ENCODE data around the gene MAP2. TPM values are rescaled to one million over a fixed set of nuclear protein-coding genes. Genes with fewer than 3 reads are reported as not detected.

MAP2 gene
- total RNA-seq, 1 experiment from 2014 or later = 71.1 TPM

DNA sequence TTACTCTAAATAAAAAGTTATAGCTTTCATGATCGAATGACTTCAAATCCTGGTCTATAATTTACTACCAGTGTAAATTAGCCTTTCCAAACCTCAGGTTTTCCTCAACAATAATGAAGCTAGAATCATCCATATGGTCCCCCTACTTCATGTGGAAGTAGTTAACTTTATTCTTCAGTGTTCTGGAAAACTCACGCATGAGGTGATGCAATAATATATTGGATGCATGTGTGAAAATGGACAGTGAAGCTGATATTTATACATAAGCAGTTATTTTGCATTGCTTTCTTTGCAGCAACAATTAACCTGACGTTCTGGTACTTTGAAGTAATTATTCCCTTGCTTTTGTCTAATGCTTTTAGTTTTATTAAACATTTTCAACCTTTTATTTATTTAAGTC is 329.2 kb downstream of the MAP2 start:
- POLR2A ChIA-PET (ENCODE audit: unreplicated experiment) = no interaction called here

DNA sequence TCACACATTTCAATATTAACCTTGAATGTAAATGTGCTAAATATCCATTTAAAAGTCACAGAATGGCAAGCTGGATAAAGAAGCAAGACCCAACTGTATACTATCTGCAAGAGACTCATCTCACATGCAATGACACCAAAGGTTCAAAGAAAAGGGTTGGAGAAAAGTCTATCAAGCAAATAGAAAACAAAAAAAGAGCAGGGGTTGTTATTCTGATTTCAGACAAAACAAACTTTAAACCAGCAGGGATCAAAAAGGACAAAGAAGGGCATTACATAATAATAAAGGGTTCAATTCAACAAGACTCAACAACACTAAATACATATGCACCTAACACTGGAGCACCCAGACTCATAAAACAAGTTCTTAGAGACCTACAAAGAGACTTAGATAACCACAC is 333.3 kb downstream of the MAP2 start:
- BruUV-seq (replicated peaks) = no TSS peak
- CTCF ChIA-PET = no interaction called here

More for the DNA sequence above, 329.2 kb downstream of the MAP2 start:
- TF ChIP-seq EZH2 (IDR thresholded peaks at IDR 0.05; ENCODE audit: low read depth) = no peak
- TF ChIP-seq, protein P1, sequence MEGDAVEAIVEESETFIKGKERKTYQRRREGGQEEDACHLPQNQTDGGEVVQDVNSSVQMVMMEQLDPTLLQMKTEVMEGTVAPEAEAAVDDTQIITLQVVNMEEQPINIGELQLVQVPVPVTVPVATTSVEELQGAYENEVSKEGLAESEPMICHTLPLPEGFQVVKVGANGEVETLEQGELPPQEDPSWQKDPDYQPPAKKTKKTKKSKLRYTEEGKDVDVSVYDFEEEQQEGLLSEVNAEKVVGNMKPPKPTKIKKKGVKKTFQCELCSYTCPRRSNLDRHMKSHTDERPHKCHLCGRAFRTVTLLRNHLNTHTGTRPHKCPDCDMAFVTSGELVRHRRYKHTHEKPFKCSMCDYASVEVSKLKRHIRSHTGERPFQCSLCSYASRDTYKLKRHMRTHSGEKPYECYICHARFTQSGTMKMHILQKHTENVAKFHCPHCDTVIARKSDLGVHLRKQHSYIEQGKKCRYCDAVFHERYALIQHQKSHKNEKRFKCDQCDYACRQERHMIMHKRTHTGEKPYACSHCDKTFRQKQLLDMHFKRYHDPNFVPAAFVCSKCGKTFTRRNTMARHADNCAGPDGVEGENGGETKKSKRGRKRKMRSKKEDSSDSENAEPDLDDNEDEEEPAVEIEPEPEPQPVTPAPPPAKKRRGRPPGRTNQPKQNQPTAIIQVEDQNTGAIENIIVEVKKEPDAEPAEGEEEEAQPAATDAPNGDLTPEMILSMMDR (conservative IDR thresholded peaks at IDR 0.05) = no peak
- no peak overlapping the region for H3K4me3 ChIP-seq
- no peak for DNase-seq
- H3K9me3 ChIP-seq (ENCODE audit: insufficient read depth, low read depth) = no peaks in the 10 kb centered on the region
- no peaks in the 10 kb centered on the region for H4K20me1 ChIP-seq (ENCODE audit: insufficient read depth)
- H3K27ac ChIP-seq = no peak overlapping the region
- H3K4me1 ChIP-seq (replicated peaks; ENCODE audit: insufficient read depth) = no peaks in the 10 kb centered on the region
- no peaks in the 10 kb centered on the region for H3K36me3 ChIP-seq (ENCODE audit: low read depth)
- intact Hi-C loops (cut with micrococcal nuclease; ENCODE audit: unreplicated experiment) = no loop called here
- no peaks in the 10 kb centered on the region for H3K79me2 ChIP-seq (ENCODE audit: low read depth)
- H3K27me3 ChIP-seq (ENCODE audit: insufficient read depth, low read depth) = no peaks in the 10 kb centered on the region
- H3F3A ChIP-seq (ENCODE audit: insufficient read depth, low read depth) = no peaks in the 10 kb centered on the region
- BruUV-seq (replicated peaks) = no TSS peak
- no peak overlapping the region for H3K4me2 ChIP-seq
- H3K9me2 ChIP-seq (ENCODE audit: insufficient read depth) = no peaks in the 10 kb centered on the region
- CTCF ChIA-PET = no interaction called here
- H2AFZ ChIP-seq = no peak overlapping the region

DNA sequence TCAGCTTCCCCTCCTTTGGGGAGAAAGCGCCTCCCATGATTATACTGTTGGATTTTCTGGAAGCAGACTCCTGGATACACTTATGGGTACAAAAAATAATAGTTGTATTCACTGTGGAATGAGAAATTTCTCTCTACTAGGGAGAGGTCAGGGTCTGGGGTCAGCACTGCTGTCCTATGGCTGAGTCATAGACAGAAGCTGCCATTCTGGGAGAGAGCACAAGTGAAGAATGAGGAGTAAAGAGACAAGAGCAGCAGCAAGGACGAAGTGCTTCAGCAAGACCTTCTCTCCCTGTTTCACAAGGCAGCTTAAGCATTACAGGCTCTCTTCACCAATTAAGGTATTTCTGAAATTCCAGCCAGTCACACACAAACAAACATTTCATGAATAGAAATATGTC is 337.7 kb downstream of the MAP2 start:
- no peaks in the 10 kb centered on the region for H3K9me2 ChIP-seq (ENCODE audit: insufficient read depth)
- no peaks in the 10 kb centered on the region for H3K9me3 ChIP-seq (ENCODE audit: insufficient read depth, low read depth)
- H3K4me3 ChIP-seq = no peak overlapping the region
- ChIA-PET CTCF (no interaction called here), POLR2A (ENCODE audit: unreplicated experiment) (no interaction called here)
- H2AFZ ChIP-seq = no peak overlapping the region
- H3K79me2 ChIP-seq (ENCODE audit: low read depth) = no peaks in the 10 kb centered on the region
- H3K4me2 ChIP-seq = no peak overlapping the region
- H3K4me1 ChIP-seq (replicated peaks; ENCODE audit: insufficient read depth) = no peaks in the 10 kb centered on the region
- H3K27me3 ChIP-seq (ENCODE audit: insufficient read depth, low read depth) = no peaks in the 10 kb centered on the region
- intact Hi-C loops (cut with micrococcal nuclease; ENCODE audit: unreplicated experiment) = no loop called here
- H3F3A ChIP-seq (ENCODE audit: insufficient read depth, low read depth) = no peaks in the 10 kb centered on the region
- no peaks in the 10 kb centered on the region for H3K36me3 ChIP-seq (ENCODE audit: low read depth)
- BruUV-seq (replicated peaks) = no TSS peak
- no peaks in the 10 kb centered on the region for H4K20me1 ChIP-seq (ENCODE audit: insufficient read depth)
- TF ChIP-seq EZH2 (IDR thresholded peaks at IDR 0.05; ENCODE audit: low read depth) = no peak
- TF ChIP-seq, protein P1 (conservative IDR thresholded peaks at IDR 0.05) = no peak
- no peak overlapping the region for H3K27ac ChIP-seq
- no peak for DNase-seq

More for the DNA sequence above, 333.3 kb downstream of the MAP2 start:
- H3K36me3 ChIP-seq (ENCODE audit: low read depth) = no peaks in the 10 kb centered on the region
- no peak for TF ChIP-seq EZH2 (IDR thresholded peaks at IDR 0.05; ENCODE audit: low read depth)
- TF ChIP-seq, protein P1 (conservative IDR thresholded peaks at IDR 0.05) = no peak
- POLR2A ChIA-PET (ENCODE audit: unreplicated experiment) = no interaction called here
- no peaks in the 10 kb centered on the region for H3K4me1 ChIP-seq (replicated peaks; ENCODE audit: insufficient read depth)
- H4K20me1 ChIP-seq (ENCODE audit: insufficient read depth) = no peaks in the 10 kb centered on the region
- H3K4me2 ChIP-seq = no peak overlapping the region
- no peak for DNase-seq
- intact Hi-C loops (cut with micrococcal nuclease; ENCODE audit: unreplicated experiment) = no loop called here
- no peak overlapping the region for H2AFZ ChIP-seq
- no peaks in the 10 kb centered on the region for H3K9me3 ChIP-seq (ENCODE audit: insufficient read depth, low read depth)
- no peaks in the 10 kb centered on the region for H3K9me2 ChIP-seq (ENCODE audit: insufficient read depth)
- H3K4me3 ChIP-seq = no peak overlapping the region
- H3K27ac ChIP-seq = no peak overlapping the region
- H3K79me2 ChIP-seq (ENCODE audit: low read depth) = no peaks in the 10 kb centered on the region
- no peaks in the 10 kb centered on the region for H3K27me3 ChIP-seq (ENCODE audit: insufficient read depth, low read depth)
- no peaks in the 10 kb centered on the region for H3F3A ChIP-seq (ENCODE audit: insufficient read depth, low read depth)

Data from PC-9 (cell line).